IPS DF 6.9 (cell line): Measurements from ENCODE around the gene UQCC2.

Source experiments
- DNase-seq: peaks from one replicate; pipeline ENCODE4 v3.0.0-alpha.2; 2013; ENCODE audit warnings: low read depth, low spot score
- H3K27ac ChIP-seq: one replicate; pipeline ENCODE4 v1.5.1; 2013; ENCODE audit warnings: low read length, control low read depth
- H3K27me3 ChIP-seq: 2 replicates; pipeline ENCODE4 v1.6.1; 2013; ENCODE audit warnings: mild to moderate bottlenecking, low read length; ENCODE audit not compliant: control insufficient read depth, insufficient read depth
- H3K36me3 ChIP-seq: 2 replicates; pipeline ENCODE4 v1.6.1; 2013; ENCODE audit warnings: low read length; ENCODE audit not compliant: control insufficient read depth, insufficient read depth
- H3K4me1 ChIP-seq: 2 replicates; pipeline ENCODE4 v1.6.1; 2013; ENCODE audit warnings: low read length; ENCODE audit not compliant: control insufficient read depth, insufficient read depth
- H3K4me3 ChIP-seq: 2 replicates; pipeline ENCODE4 v1.5.1; 2013; ENCODE audit warnings: mild to moderate bottlenecking, low read length
- H3K9me3 ChIP-seq: 2 replicates; pipeline ENCODE4 v1.6.1; 2013; ENCODE audit warnings: low read length, inconsistent platforms; ENCODE audit not compliant: control insufficient read depth, insufficient read depth
- WGBS: extraction: QIAGEN DNeasy Blood & Tissue Kit; methylation state at CpG from one replicate; pipeline ENCODE4 v1.1.7; 2013; ENCODE audit warnings: mixed read lengths, missing lambda C conversion rate; ENCODE audit not compliant: insufficient read length, insufficient coverage; 5-methylcytosine and 5-hydroxymethylcytosine counted together

Gene UQCC2

GRCh38 chr6:33733709-33734007, 22.2 kb upstream of the UQCC2 start:
- no peak for DNase-seq
- Histone ChIP-seq H3K9me3 (no peaks in the 10 kb centered on the region), H3K27ac (no peak overlapping the region), H3K36me3 (no peaks in the 10 kb centered on the region), H3K4me3 (no peak overlapping the region), H3K4me1 (no peaks in the 10 kb centered on the region), H3K27me3 (no peaks in the 10 kb centered on the region)
- no CpG with 5 or more reads among the region's 8 CpGs for WGBS

- no peak for DNase-seq
- no CpG with 5 or more reads among the region's 13 CpGs for WGBS
- Histone ChIP-seq H3K4me3 (no peak overlapping the region), H3K9me3 (no peaks in the 10 kb centered on the region), H3K36me3 (no peaks in the 10 kb centered on the region), H3K27me3 (no peaks in the 10 kb centered on the region), H3K27ac (no peak overlapping the region), H3K4me1 (no peaks in the 10 kb centered on the region)
These were observed 21.6 kb upstream of the UQCC2 start for GRCh38 chr6:33732817-33733708.

GRCh38 chr6:33732385-33732784, 20.9 kb upstream of the UQCC2 start:
- Histone ChIP-seq H3K9me3 (no peaks in the 10 kb centered on the region), H3K36me3 (no peaks in the 10 kb centered on the region), H3K4me1 (no peaks in the 10 kb centered on the region), H3K4me3 (no peak overlapping the region), H3K27me3 (no peaks in the 10 kb centered on the region), H3K27ac (no peak overlapping the region)
- no CpG with 5 or more reads among the region's 6 CpGs for whole genome bisulfite sequencing
- no peak for DNase-seq

- no peak for DNase-seq
- no CpG with 5 or more reads among the region's 9 CpGs for WGBS
- no peak overlapping the region for H3K27ac ChIP-seq
These were observed 20.3 kb upstream of the UQCC2 start for GRCh38 chr6:33731751-33732282.

GRCh38 chr6:33731035-33731434, 19.5 kb upstream of the UQCC2 start:
- WGBS: no CpG with 5 or more reads among the region's 7 CpGs
- H3K27ac ChIP-seq: no peak overlapping the region
- H3K27me3 ChIP-seq: no peaks in the 10 kb centered on the region
- no peaks in the 10 kb centered on the region for H3K36me3 ChIP-seq
- no peak for DNase-seq
- no peaks in the 10 kb centered on the region for H3K9me3 ChIP-seq
- H3K4me3 ChIP-seq: no peak overlapping the region
- H3K4me1 ChIP-seq: no peaks in the 10 kb centered on the region

More at GRCh38 chr6:33731751-33732282, 20.3 kb upstream of the UQCC2 start:
- Histone ChIP-seq H3K9me3 (no peaks in the 10 kb centered on the region), H3K27me3 (no peaks in the 10 kb centered on the region), H3K4me3 (no peak overlapping the region), H3K4me1 (no peaks in the 10 kb centered on the region), H3K36me3 (no peaks in the 10 kb centered on the region)

GRCh38 chr6:33730611-33731010, 19.1 kb upstream of the UQCC2 start:
- DNase-seq: no peak
- Histone ChIP-seq H3K9me3 (no peaks in the 10 kb centered on the region), H3K4me3 (no peak overlapping the region), H3K36me3 (no peaks in the 10 kb centered on the region), H3K27me3 (no peaks in the 10 kb centered on the region), H3K27ac (no peak overlapping the region), H3K4me1 (no peaks in the 10 kb centered on the region)
- WGBS: no CpG with 5 or more reads among the region's 10 CpGs

- WGBS: no CpG with 5 or more reads among the region's 6 CpGs
- no peak for DNase-seq
- H3K27me3 ChIP-seq: no peaks in the 10 kb centered on the region
- no peaks in the 10 kb centered on the region for H3K9me3 ChIP-seq
- H3K4me1 ChIP-seq: peaks cover 2% of the 10 kb centered on the region
- H3K27ac ChIP-seq: no peak overlapping the region
- no peaks in the 10 kb centered on the region for H3K36me3 ChIP-seq
- no peak overlapping the region for H3K4me3 ChIP-seq
These were observed 17.6 kb upstream of the UQCC2 start for GRCh38 chr6:33729059-33729458.

- no peaks in the 10 kb centered on the region for H3K27me3 ChIP-seq
- H3K4me3 ChIP-seq: no peak overlapping the region
- no peak overlapping the region for H3K27ac ChIP-seq
- no CpG with 5 or more reads among the region's 11 CpGs for whole genome bisulfite sequencing
- H3K36me3 ChIP-seq: no peaks in the 10 kb centered on the region
- no peaks in the 10 kb centered on the region for H3K9me3 ChIP-seq
- no peak for DNase-seq
- H3K4me1 ChIP-seq: peaks cover 2% of the 10 kb centered on the region
These were observed 16.9 kb upstream of the UQCC2 start for GRCh38 chr6:33728438-33728837.

DNA sequence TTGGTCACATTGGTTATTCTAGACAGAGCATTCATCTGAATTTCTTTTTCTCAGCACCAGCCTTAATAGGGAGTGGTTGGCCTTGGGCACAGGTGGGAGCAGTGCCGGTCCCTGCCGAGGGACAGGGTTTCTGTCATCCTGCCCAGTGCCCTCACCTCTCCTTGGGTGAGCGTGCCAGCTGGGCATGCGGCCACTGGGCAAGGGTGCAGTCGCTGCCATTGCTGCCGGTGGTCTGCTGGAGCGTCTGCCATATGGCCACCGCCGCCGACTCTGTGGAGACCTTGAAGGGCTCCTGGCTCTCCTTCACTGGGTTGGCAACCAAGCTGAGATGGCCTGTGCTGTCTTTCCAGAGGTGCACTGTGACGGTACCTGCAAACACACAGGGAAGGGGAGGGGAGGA, 16.4 kb upstream of the UQCC2 start:
- WGBS: no CpG with 5 or more reads among the region's 11 CpGs
- Histone ChIP-seq H3K9me3 (no peaks in the 10 kb centered on the region), H3K4me1 (peaks cover 2% of the 10 kb centered on the region), H3K36me3 (no peaks in the 10 kb centered on the region), H3K27ac (no peak overlapping the region), H3K27me3 (no peaks in the 10 kb centered on the region), H3K4me3 (no peak overlapping the region)
- DNase-seq: no peak

DNA sequence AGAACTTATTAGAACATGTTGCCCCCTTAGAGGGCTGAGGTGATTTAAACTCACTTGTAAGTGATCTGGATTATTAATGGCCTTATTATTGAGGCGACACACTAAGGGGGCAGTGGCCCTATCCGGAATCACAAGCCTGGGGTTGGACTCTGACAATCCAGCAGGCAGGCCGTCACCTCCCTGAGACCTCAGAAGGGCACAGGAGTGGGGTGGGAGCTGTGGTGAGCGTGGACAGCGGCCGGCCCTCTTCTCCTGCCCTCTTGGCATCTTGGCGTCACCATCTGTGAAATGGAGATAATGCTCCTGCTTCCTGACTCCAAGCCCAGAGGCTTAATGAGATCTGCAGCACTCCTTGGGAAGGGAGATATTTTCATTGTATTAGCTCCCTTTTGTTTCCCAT, 15.6 kb upstream of the UQCC2 start:
- no peak overlapping the region for H3K4me3 ChIP-seq
- H3K36me3 ChIP-seq: no peaks in the 10 kb centered on the region
- H3K9me3 ChIP-seq: no peaks in the 10 kb centered on the region
- no CpG with 5 or more reads among the region's 7 CpGs for WGBS
- no peak for DNase-seq
- no peak overlapping the region for H3K27ac ChIP-seq
- peaks cover 2% of the 10 kb centered on the region for H3K4me1 ChIP-seq
- H3K27me3 ChIP-seq: no peaks in the 10 kb centered on the region

GRCh38 chr6:33726696-33727095, 15.2 kb upstream of the UQCC2 start:
- Histone ChIP-seq H3K27ac (no peak overlapping the region), H3K4me3 (no peak overlapping the region), H3K36me3 (no peaks in the 10 kb centered on the region), H3K27me3 (no peaks in the 10 kb centered on the region), H3K9me3 (no peaks in the 10 kb centered on the region), H3K4me1 (peaks cover 2% of the 10 kb centered on the region)
- WGBS: no CpG with 5 or more reads among the region's 15 CpGs
- no peak for DNase-seq
